HFF-Myc (cell line): ENCODE data around the gene SLC13A2.

Source experiments
- DNase-seq: peaks from one replicate; pipeline ENCODE4 v3.0.0-alpha.2; 2011; ENCODE audit warnings: low read depth; ENCODE audit errors: extremely low read depth
- H3K4me3 ChIP-seq: replicated peaks from 2 replicates; pipeline ENCODE4 v1.5.1; 2011; ENCODE audit warnings: low read depth, mild to moderate bottlenecking, control low read depth, low read length
- TF ChIP-seq, protein P1 (sequence below): IDR thresholded peaks from 2 replicates; pipeline ENCODE4 v1.5.1; 2012; ENCODE audit warnings: mild to moderate bottlenecking, low read depth, low read length, control low read depth; ENCODE audit errors: missing control alignments

SLC13A2 gene

DNA sequence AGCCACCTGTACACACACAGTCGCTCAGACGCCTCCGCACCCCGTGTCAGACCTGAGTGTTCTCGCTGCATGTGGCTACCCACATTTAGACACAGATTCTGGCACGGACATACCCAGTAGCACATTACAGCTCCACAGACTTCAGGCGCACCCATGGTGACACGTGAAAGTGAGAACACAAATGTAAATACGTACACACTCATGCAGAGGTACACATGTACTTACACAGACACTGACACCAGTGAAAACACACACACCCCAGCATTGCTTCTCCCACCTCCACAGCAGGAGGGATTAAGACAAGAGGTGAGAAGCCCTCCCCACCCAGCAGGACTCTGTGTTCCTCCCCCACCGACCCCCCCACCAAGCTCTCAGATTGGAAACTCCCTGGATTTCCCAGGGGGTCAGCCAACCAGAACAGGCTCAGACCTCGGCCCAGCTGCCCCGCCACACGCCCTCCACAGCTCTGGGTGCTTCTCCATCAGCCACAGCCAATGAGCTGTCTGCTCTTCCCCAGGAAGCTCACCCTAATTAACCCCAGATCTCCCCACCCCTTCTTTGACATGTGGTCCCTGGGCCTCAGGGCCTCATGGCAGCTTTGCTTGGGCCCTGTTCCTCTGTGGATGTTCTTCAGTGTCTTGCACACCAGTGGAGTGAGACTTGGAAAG lies 27.4 kb downstream of the SLC13A2 start:
- TF ChIP-seq, protein P1, sequence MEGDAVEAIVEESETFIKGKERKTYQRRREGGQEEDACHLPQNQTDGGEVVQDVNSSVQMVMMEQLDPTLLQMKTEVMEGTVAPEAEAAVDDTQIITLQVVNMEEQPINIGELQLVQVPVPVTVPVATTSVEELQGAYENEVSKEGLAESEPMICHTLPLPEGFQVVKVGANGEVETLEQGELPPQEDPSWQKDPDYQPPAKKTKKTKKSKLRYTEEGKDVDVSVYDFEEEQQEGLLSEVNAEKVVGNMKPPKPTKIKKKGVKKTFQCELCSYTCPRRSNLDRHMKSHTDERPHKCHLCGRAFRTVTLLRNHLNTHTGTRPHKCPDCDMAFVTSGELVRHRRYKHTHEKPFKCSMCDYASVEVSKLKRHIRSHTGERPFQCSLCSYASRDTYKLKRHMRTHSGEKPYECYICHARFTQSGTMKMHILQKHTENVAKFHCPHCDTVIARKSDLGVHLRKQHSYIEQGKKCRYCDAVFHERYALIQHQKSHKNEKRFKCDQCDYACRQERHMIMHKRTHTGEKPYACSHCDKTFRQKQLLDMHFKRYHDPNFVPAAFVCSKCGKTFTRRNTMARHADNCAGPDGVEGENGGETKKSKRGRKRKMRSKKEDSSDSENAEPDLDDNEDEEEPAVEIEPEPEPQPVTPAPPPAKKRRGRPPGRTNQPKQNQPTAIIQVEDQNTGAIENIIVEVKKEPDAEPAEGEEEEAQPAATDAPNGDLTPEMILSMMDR: no peak
- H3K4me3 ChIP-seq: no peak overlapping the region
- DNase-seq: no peak

DNA sequence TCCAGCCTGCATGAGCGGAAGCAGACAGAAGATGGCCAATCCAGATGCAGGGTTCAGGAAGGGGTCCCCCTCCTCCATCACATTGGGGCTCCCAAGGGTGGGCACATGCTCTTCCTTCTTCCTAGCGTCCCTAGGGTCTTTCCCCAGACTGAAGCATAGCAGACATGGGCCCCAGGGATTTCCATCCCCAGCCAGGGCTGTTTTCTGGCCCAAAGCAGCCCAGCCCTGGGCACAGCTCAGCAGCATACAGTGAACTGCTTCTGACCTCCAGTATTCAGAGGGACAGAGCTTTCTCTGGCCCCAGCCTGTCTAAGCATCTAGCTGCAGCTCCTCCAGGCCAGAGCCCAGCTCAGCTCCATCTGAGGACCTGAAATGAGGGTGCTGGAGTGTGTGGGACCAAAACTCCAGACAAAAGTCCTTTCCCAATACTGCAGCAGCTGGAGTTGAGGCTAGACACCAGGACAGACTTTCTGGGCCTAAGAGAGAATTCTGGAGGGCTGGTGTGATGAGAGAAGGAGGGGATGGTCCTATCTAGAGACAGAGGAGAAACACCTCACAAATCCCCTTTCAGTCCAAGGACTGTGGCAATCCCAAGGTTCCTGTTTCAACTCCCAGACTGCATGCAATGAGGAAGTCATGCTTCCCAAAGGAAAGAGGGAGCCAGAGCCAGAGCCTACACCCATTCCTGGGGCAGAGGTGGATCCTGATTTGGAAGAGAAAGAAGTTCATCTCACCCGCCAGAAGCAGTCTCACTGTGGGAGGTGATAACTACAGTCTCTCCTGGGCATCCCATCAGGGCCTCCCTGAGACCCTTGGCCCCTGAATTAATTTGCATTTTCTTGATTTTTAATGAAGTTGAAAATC lies 28.2 kb downstream of the SLC13A2 start:
- H3K4me3 ChIP-seq: no peak overlapping the region
- DNase-seq: no peak
- TF ChIP-seq, protein P1: no peak

DNA sequence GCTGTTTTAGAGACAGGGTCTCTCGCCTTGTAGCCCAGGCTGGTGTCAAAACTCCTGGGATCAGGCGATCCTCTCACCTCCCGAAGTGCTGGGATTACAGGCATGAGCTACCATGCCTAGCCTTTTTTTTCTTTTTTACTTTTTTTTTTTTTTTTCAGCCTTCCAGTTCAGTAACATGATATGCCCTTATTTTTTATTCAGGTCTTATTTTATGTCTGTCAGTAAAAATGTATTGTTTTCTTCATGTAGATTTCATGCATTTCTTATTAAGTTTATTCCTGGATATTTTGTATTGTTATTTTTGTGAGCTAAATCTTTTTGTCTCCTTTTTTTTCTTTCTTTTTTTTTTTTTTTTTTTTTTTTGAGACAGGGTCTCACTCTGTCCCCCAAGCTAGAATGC lies 30.0 kb downstream of the SLC13A2 start:
- TF ChIP-seq, protein P1: no peak
- H3K4me3 ChIP-seq: no peak overlapping the region
- DNase-seq: no peak

DNA sequence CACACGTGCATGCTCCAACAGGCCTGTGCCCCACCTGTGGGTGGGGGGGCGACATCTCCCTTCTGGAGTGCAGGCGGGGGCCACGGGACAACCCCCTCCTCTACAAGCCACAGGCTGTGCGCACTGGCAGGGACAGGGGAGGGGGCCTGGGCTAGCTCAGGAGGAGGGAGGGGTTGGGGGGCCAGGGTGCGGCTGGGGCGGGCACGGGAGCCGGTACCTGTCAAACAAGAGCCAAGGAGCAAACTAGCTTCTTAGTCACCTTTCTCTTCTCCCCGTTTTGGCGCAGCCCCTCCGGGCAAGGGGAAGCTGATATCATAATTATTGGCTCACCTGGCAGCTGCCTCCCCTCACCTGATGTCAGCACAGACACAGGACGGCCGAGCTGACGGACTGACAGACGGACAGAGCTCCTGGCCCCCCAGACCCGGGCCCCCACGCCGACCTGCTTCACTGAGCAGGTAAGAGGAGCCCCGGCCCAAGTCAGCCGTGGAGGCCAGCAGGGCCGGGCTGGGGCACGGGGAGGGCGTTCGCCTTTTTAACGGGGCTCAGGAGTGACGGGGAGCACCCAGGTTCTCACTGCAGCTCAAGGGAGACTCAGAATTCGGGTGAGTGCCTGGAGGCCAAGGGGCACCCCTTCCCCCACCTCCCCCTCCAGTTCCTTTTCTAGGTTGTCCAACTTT lies 32.7 kb downstream of the SLC13A2 start, which contains the start of gene FOXN1:
Gene FOXN1, plus strand, starts transcription at position 363 of the 680 bp plus-strand sequence. CDS start 17,622 bp downstream, outside the sequence.
- no peak within 1 kb of the TSS for H3K4me3 ChIP-seq
- no peak for DNase-seq
- TF ChIP-seq, protein P1: no peak

DNA sequence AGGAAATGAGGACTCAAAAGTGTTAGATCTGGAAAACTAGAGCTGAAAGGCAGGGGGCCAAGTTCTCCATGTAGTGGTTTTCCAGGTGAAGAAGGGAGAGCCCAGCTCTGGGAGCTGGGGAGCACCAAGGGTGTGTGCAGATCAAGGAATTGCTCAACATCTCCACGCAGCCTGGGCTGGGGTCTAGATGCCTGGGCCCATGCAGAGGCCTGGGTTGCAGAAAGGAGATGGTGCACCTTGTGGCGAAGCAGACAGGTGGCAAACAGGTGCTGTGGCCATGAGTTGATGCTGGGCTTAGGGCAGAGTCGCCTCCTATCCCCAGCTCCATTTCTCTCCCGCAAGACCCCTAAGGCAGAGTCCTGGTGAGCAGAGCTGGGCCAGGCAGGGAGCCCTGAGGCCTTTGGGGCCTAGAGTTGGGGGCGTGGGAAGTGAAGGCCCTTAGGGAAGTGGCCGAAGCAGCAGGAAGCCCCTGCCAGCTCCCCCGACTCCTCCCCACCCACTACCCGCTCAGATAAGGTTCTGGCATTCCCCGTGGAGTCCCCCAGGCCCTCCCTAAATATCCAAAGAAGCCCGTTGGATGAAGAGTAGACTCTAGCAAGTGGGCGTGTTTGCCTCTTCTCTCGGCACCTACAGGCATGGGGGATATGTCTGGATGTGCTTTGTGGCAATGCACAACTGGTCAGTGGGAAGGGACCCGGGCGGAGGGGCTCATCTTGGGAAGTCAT lies 33.5 kb downstream of the SLC13A2 start:
- no peak for DNase-seq
- no peak overlapping the region for H3K4me3 ChIP-seq
- TF ChIP-seq, protein P1: no peak

DNA sequence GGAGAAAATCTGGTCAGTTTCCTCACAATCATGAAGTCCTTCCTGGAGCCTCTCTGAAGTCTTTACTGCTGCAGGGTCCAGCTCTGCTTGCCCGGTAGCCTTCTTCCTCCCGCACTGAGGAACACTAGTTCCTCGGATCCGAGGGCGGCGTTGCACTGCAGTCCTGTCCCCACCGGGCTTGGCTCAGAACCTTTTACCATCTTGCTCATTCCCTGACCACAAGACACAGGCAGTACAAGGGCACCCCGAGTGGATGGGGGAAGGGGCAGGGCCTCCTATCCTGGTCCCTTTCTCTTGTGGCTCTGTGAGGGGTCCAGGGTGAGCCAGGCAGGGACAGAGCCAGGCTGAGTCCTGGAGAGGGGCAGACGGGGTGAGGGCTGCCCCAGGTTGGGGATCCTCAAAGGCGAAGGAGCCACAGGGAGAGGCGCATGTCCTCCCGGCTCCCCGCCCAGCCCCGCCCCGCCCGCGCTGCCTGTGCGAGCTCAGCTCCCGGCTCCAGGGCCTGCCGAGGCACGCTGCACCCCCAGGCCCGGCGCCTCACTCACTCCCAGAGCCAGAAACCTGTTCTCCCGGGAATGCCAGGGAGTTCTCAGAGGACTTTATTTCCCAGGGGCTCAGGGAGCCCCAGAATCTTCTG lies 34.2 kb downstream of the SLC13A2 start:
- no peak overlapping the region for H3K4me3 ChIP-seq
- DNase-seq: no peak
- TF ChIP-seq, protein P1: no peak
